CD4-positive, alpha-beta T cell treated with Interleukin-15 for 1 hour (primary cell): Measurements from ENCODE around the gene IRX4.
"Not testable (repeated sequence)": the region's sequence is repeated elsewhere in the genome, so short reads cannot be mapped to it uniquely, and the experiment has no call there.

Source experiments
- DNase-seq: peaks from one replicate; pipeline ENCODE4 v3.0.0-alpha.2; 2020

IRX4 gene

GRCh38 chr5:1856596-1857255 lies 26.0 kb downstream of the IRX4 start:
- no peak for DNase-seq

GRCh38 chr5:1855596-1855995 lies 27.1 kb downstream of the IRX4 start:
- DNase-seq = no peak

- DNase-seq = no peak
These were observed 27.6 kb downstream of the IRX4 start for GRCh38 chr5:1855075-1855474.

- DNase-seq = no peak
These were observed 29.2 kb downstream of the IRX4 start for GRCh38 chr5:1853531-1853930.

- no peak for DNase-seq
These were observed 30.3 kb downstream of the IRX4 start for GRCh38 chr5:1852324-1852947.

GRCh38 chr5:1851290-1851934 lies 31.3 kb downstream of the IRX4 start:
- no peak for DNase-seq

GRCh38 chr5:1850324-1851154 lies 32.2 kb downstream of the IRX4 start:
- no peak for DNase-seq

- no peak for DNase-seq
These were observed 35.1 kb downstream of the IRX4 start for GRCh38 chr5:1847611-1848010.

- no peak for DNase-seq
These were observed 35.7 kb downstream of the IRX4 start for GRCh38 chr5:1847056-1847455.

- no peak for DNase-seq
These were observed 36.1 kb downstream of the IRX4 start for GRCh38 chr5:1846583-1846982.

GRCh38 chr5:1845696-1846095 lies 37.0 kb downstream of the IRX4 start:
- DNase-seq = no peak

- no peak for DNase-seq
These were observed 37.9 kb downstream of the IRX4 start for GRCh38 chr5:1844708-1845436.

- DNase-seq = not testable (repeated sequence)
These were observed 39.0 kb downstream of the IRX4 start for GRCh38 chr5:1843761-1844160.

GRCh38 chr5:1842004-1842819 lies 40.5 kb downstream of the IRX4 start:
- no peak for DNase-seq

- DNase-seq = no peak
These were observed 41.8 kb downstream of the IRX4 start for GRCh38 chr5:1840741-1841521.

- no peak for DNase-seq
These were observed 42.6 kb downstream of the IRX4 start for GRCh38 chr5:1840071-1840547.

- no peak for DNase-seq
These were observed 44.7 kb downstream of the IRX4 start for GRCh38 chr5:1838013-1838412.

GRCh38 chr5:1836891-1837880 lies 45.5 kb downstream of the IRX4 start:
- no peak for DNase-seq

- no peak for DNase-seq
These were observed 46.4 kb downstream of the IRX4 start for GRCh38 chr5:1836176-1836890.
